D721Med (cell line): ENCODE results near the gene DMRT2.
A peak's percentile ranks its signal among the peaks of the same experiment; 100 is the strongest.

Source experiments
- DNase-seq: peaks from one replicate; pipeline ENCODE4 v3.0.0; 2011; ENCODE audit warnings: low spot score; ENCODE audit not compliant: insufficient read length
- FAIRE-seq: peaks from 2 replicates; lab custom pipeline; 2011; peaks lifted over from hg19 to GRCh38; lab: Jason Lieb, UNC
- CTCF ChIP-seq: IDR thresholded peaks from 2 replicates; pipeline ENCODE4 v1.5.1; 2012; ENCODE audit warnings: mild to moderate bottlenecking, control low read depth; ENCODE audit not compliant: insufficient read depth; ENCODE audit errors: missing control alignments

The DMRT2 gene

GRCh38 chr9:1026219-1026618 is 23.9 kb upstream of the DMRT2 start:
- TF ChIP-seq CTCF, result no peak
- FAIRE-seq (no peak), DNase-seq (no peak)

GRCh38 chr9:1028501-1029190 is 21.5 kb upstream of the DMRT2 start:
- FAIRE-seq, result no peak
- TF ChIP-seq CTCF, result no peak
- no peak for DNase-seq

DNA sequence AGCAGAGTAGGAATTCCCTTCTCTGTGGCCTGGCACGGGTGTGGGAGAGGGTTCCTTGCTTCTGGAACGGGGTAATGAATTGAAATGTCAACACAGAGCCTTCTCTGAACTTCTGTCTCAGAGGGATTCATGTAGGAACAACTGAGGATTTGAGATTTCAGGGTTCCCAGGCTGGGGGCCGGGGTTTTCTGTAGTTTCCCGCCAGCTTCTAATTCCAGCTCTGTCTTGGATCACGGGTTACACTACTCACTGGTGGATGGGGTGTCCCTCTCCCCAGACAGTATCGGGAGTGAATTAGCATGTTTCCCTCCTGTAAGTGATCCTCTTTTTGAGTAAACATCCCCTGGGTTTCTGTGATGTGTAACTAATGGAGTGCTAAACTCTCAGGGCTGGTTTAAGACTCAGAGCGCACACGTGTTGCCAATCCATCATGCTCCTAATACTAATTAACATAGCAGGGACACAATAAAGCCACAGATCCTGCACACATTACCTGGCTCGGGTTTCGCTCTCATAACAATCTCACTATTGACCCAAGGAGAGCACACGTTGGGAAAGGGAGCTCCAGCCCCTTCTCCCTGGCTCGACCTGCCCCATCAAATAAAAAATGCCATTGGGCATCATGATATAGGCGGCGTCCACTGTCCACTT is 18.1 kb upstream of the DMRT2 start:
- DNase-seq (no peak), FAIRE-seq (no peak)

DNA sequence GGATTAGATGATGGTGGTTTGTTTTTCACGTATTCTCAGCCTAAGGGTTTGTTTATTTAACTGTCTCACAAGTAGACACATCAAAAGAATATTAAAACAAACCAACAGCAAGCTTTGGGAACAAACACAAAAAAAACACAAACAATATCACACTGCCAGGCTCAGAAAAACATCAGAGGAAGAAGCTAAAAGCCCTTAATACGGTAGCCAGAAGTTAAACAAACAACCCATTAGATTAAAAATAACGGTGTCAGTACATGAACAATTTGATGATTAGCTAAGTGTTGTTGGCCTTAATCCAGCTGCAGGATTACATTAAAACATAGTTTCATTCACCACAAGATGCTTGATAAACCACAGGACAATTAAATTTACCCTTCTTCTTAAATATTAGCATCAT is 15.9 kb upstream of the DMRT2 start:
- TF ChIP-seq CTCF, result no peak
- DNase-seq (no peak), FAIRE-seq (peak; percentile 92)

More for the DNA sequence above, 18.1 kb upstream of the DMRT2 start:
- no peak for TF ChIP-seq CTCF

GRCh38 chr9:1039589-1039988 is 10.6 kb upstream of the DMRT2 start:
- no peak for DNase-seq
- TF ChIP-seq CTCF, result no peak
- no peak for FAIRE-seq

DNA sequence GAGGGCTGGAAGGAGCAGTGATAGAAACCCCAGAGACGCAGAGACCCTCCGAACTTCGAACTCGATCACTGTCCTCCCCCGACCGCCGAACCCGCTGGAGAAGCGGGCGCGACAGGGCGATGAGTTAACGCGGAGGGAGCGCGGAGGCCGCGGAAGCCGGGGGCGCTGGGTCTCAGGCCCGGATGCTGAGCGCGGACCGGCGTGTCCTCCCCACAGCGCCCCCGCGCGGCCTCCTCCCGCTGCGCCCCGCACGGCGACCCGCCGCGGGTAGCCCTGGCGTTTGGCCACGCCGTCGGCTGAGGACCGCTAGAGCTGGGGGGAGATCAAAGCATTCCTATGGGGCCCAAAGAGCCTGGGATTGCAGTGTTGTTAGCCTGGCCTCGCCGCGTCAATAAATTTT is 7.7 kb upstream of the DMRT2 start:
- TF ChIP-seq CTCF, result peak; percentile 38
- DNase-seq (no peak), FAIRE-seq (no peak)

DNA sequence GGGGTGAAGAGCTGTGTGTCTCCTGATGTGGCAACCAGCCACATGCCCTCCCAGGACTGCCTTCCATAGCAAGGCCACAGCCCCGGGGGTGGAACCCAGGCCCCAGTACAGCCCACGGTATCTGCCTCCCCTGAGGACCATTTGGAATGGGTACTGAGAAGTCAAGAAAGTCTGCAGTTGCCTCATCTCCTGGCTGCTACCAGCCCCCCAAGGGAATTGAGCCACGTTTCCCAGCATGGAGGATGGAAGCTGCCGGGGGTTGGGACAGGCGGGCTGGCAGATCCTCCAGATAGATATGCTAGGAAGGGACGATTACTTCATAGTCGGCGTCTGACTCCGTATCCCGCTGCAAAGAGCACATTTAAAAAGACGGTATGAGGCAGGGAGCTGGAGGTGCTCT is 5.5 kb upstream of the DMRT2 start:
- FAIRE-seq (no peak), DNase-seq (no peak)
- TF ChIP-seq CTCF, result no peak
